Trophoblast cell (in vitro differentiated cells and primary cell): ENCODE measurements around the gene PLCB3.

ENCODE experiments used
- DNase-seq, 2 donors: peaks; one replicate each; pipeline ENCODE4 v3.0.0-alpha.2; 2016
- H2AFZ ChIP-seq: 2 replicates; pipeline ENCODE4 v1.6.1; 2013; ENCODE audit warnings: low read length, moderate library complexity, mild to moderate bottlenecking; ENCODE audit not compliant: insufficient read depth, poor library complexity
- H2AK5ac ChIP-seq: 2 replicates; pipeline ENCODE4 v1.6.1; 2013; ENCODE audit warnings: mild to moderate bottlenecking, low read length
- H2BK120ac ChIP-seq: 2 replicates; pipeline ENCODE4 v1.6.1; 2013; ENCODE audit warnings: low read length, mild to moderate bottlenecking, moderate library complexity; ENCODE audit not compliant: insufficient read depth, poor library complexity
- H2BK12ac ChIP-seq: 2 replicates; pipeline ENCODE4 v1.6.1; 2013; ENCODE audit warnings: mild to moderate bottlenecking, low read length, moderate library complexity
- H2BK5ac ChIP-seq: 2 replicates; pipeline ENCODE4 v1.6.1; 2013; ENCODE audit warnings: low read length, low read depth, moderate library complexity, mild to moderate bottlenecking; ENCODE audit not compliant: poor library complexity
- H3K14ac ChIP-seq: 2 replicates; pipeline ENCODE4 v1.6.1; 2013; ENCODE audit warnings: mild to moderate bottlenecking, low read length
- H3K18ac ChIP-seq: 2 replicates; pipeline ENCODE4 v1.6.1; 2013; ENCODE audit warnings: mild to moderate bottlenecking, low read length
- H3K23ac ChIP-seq: 2 replicates; pipeline ENCODE4 v1.6.1; 2013; ENCODE audit warnings: low read length
- H3K27ac ChIP-seq: 2 replicates; pipeline ENCODE4 v1.5.1; 2013; ENCODE audit warnings: low read depth, mild to moderate bottlenecking, inconsistent platforms, low read length, moderate library complexity
- H3K27me3 ChIP-seq: 2 replicates; pipeline ENCODE4 v1.6.1; 2013; ENCODE audit warnings: inconsistent platforms, mild to moderate bottlenecking, low read length, moderate library complexity; ENCODE audit not compliant: insufficient read depth
- H3K36me3 ChIP-seq, 2 experiments: 1 replicate in 1 of 2; 2 replicates in 1 of 2; pipeline ENCODE4 v1.6.1; 2013; ENCODE audit warnings: low read length in 2 of 2, mild to moderate bottlenecking in 2 of 2, moderate library complexity in 1 of 2; ENCODE audit not compliant: insufficient read depth in 2 of 2, control insufficient read depth in 1 of 2
- H3K4ac ChIP-seq: 2 replicates; pipeline ENCODE4 v1.6.1; 2013; ENCODE audit warnings: low read depth, mild to moderate bottlenecking, low read length, moderate library complexity
- H3K4me1 ChIP-seq, 2 experiments: 1 replicate in 1 of 2; 2 replicates in 1 of 2; pipeline ENCODE4 v1.6.1; 2013; ENCODE audit warnings: low read length in 2 of 2, mild to moderate bottlenecking in 2 of 2, moderate library complexity in 1 of 2; ENCODE audit not compliant: insufficient read depth in 2 of 2, control insufficient read depth in 1 of 2
- H3K4me2 ChIP-seq: 2 replicates; pipeline ENCODE4 v1.6.1; 2013; ENCODE audit warnings: inconsistent platforms, mild to moderate bottlenecking, low read length, moderate library complexity
- H3K4me3 ChIP-seq: 2 replicates; pipeline ENCODE4 v1.5.1; 2013; ENCODE audit warnings: mild to moderate bottlenecking, low read depth, low read length, inconsistent platforms
- H3K79me1 ChIP-seq: one replicate; pipeline ENCODE4 v1.6.1; 2013; ENCODE audit warnings: low read length
- H3K79me2 ChIP-seq: 2 replicates; pipeline ENCODE4 v1.6.1; 2013; ENCODE audit warnings: low read length, mild to moderate bottlenecking; ENCODE audit not compliant: control insufficient read depth, insufficient read depth, poor library complexity
- H3K9ac ChIP-seq: 2 replicates; pipeline ENCODE4 v1.6.1; 2013; ENCODE audit warnings: mild to moderate bottlenecking, low read length
- H3K9me3 ChIP-seq: 2 replicates; pipeline ENCODE4 v1.6.1; 2013; ENCODE audit warnings: low read depth, mild to moderate bottlenecking, control low read depth, inconsistent platforms, low read length; ENCODE audit not compliant: insufficient read depth
- H4K12ac ChIP-seq: 2 replicates; pipeline ENCODE4 v1.6.1; 2013; ENCODE audit warnings: low read depth, mild to moderate bottlenecking, low read length, moderate library complexity
- H4K8ac ChIP-seq: 2 replicates; pipeline ENCODE4 v1.6.1; 2013; ENCODE audit warnings: low read depth, mild to moderate bottlenecking, low read length, moderate library complexity
- H4K91ac ChIP-seq: one replicate; pipeline ENCODE4 v1.6.1; 2013; ENCODE audit warnings: low read depth, mild to moderate bottlenecking, low read length, moderate library complexity
- WGBS: extraction: QIAGEN DNeasy Blood & Tissue Kit; methylation state at CpG from one replicate; pipeline ENCODE4 v1.1.7; 2013; ENCODE audit warnings: missing lambda C conversion rate; ENCODE audit not compliant: insufficient read length, insufficient coverage; ENCODE audit errors: extremely low coverage; 5-methylcytosine and 5-hydroxymethylcytosine counted together

The PLCB3 gene

DNA sequence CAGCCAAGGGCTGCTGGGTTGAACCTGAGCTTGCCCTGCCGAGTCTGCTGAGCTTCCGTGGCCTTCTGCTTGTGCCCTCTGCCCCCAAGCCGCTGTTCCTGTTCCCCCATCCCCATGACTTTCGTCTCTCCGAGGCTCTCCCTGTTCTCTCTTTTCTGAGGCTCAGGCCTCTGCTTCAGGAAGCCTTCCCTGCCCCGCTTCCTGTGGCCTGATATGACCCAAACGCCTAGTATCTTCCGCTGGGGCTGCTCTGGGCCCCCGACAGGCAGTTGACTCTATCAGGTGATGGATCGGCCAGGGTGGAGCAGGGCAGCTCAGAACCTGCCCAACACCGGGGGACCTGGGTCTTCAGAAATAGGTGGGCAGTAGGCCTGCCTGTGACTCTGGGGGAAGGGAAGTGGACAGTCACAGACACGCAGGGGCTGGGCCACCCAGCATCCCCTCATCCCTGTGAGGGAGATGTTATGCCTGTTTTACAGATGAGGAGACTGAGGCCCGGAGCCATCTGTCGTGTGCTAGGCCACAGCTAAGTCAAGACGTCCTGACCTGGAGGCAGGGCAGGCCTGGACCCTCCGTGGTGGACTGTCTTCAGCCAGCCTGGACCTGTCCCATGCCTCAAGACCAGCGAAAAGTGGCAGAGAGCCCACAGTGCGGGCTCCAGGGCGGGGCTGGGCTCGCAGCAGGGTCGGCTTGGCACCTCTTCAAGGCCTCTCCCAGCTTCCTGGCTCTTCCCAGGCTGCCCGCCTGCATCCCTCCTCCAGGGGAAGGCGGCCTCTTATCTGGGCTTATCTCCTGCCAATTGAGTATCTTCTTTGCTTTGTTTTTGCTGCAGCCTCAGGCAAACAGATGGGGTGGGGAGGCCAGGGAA, 16.9 kb downstream of the PLCB3 start:
- H2AK5ac ChIP-seq, result peak overlapping the region; percentile 57
- peak overlapping the region; percentile 10 for H4K8ac ChIP-seq
- no peaks in the 10 kb centered on the region for H3K27me3 ChIP-seq
- no peak overlapping the region for H3K23ac ChIP-seq
- peaks cover 13% of the 10 kb centered on the region for H3K79me2 ChIP-seq
- no CpG with 5 or more reads among the region's 23 CpGs for WGBS
- peak overlapping the region; percentile 97 for H3K27ac ChIP-seq
- H3K4me3 ChIP-seq, result peak overlapping the region; percentile 21
- no peaks in the 10 kb centered on the region for H3K9me3 ChIP-seq
- H3K14ac ChIP-seq, result peak overlapping the region; percentile 96
- H3K4ac ChIP-seq, result no peak overlapping the region
- peak overlapping the region; percentile 96 for H4K91ac ChIP-seq
- H3K79me1 ChIP-seq, result peaks cover 35% of the 10 kb centered on the region
- peak overlapping the region; percentile 15 for H3K18ac ChIP-seq
- H3K9ac ChIP-seq, result no peak overlapping the region
- peak in 1 of 2 donors; percentile 83 for DNase-seq
- peak overlapping the region; percentile 6 for H2AFZ ChIP-seq
- peak overlapping the region; percentile 92 for H3K4me2 ChIP-seq
- H2BK120ac ChIP-seq, result peak overlapping the region; percentile 8
- peaks cover 27 to 32% of the 10 kb centered on the region in 2 experiments for H3K4me1 ChIP-seq
- H3K36me3 ChIP-seq, result peaks cover 42 to 46% of the 10 kb centered on the region in 2 experiments
- peak overlapping the region; percentile 46 for H4K12ac ChIP-seq
- peak overlapping the region; percentile 39 for H2BK12ac ChIP-seq
- H2BK5ac ChIP-seq, result peak overlapping the region; percentile 8

GRCh38 chr11:64268893-64269539, 17.7 kb downstream of the PLCB3 start:
- no peaks in the 10 kb centered on the region for H3K27me3 ChIP-seq
- peak overlapping the region; percentile 96 for H4K91ac ChIP-seq
- H3K4ac ChIP-seq, result peak overlapping the region; percentile 67
- H3K9me3 ChIP-seq, result no peaks in the 10 kb centered on the region
- H3K4me1 ChIP-seq, result peaks cover 20 to 24% of the 10 kb centered on the region in 2 experiments
- DNase-seq, result peak; percentile 64 to 77
- H3K79me1 ChIP-seq, result peaks cover 29% of the 10 kb centered on the region
- peak overlapping the region; percentile 0 for H2BK12ac ChIP-seq
- no peak overlapping the region for H3K23ac ChIP-seq
- peak overlapping the region; percentile 96 for H3K14ac ChIP-seq
- WGBS, result no CpG with 5 or more reads among the region's 34 CpGs
- H2BK120ac ChIP-seq, result peak overlapping the region; percentile 91
- H2AK5ac ChIP-seq, result peak overlapping the region; percentile 55
- peak overlapping the region; percentile 90 for H2BK5ac ChIP-seq
- H4K12ac ChIP-seq, result peak overlapping the region; percentile 89
- peaks cover 34 to 39% of the 10 kb centered on the region in 2 experiments for H3K36me3 ChIP-seq
- peak overlapping the region; percentile 70 for H3K4me3 ChIP-seq
- H3K27ac ChIP-seq, result peak overlapping the region; percentile 97
- H3K9ac ChIP-seq, result peak overlapping the region; percentile 90
- peaks cover 13% of the 10 kb centered on the region for H3K79me2 ChIP-seq
- H4K8ac ChIP-seq, result peak overlapping the region; percentile 92
- peak overlapping the region; percentile 85 for H3K18ac ChIP-seq
- peak overlapping the region; percentile 64 for H2AFZ ChIP-seq
- peak overlapping the region; percentile 92 for H3K4me2 ChIP-seq

DNA sequence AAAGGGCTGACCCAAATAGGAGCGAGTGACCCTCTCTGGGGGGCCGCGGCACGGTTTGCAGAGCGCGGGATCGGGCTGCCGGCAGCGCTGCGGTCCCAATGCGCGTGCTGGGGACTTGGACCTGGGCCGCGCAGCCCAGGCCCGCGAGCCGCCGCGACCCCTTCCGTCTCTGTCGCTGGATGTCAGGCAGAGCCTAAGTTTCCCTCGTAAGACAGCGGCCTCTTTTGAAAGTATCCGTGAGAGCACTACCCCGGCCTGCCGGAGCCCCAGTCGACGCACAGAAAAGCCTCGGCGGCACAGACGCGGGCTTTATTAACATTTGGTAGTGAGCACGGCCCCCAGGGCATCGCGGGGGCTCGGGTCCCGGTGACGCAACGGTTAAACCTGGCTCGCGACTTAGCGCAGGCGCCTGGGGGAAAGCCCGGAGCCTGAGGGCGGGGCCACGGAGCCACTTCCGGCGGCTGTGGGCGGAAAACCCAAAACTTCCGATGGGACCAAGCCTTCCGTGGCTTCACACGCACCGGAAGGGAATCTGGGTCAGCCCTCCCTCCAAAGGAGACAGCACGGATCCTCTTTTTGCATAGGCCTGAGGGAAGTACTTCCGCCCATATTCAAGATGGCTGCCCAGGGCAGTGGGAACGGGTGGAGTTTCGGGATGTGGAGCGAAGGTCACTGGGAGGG, 18.4 kb downstream of the PLCB3 start:
- H3K18ac ChIP-seq, result peak overlapping the region; percentile 85
- peak overlapping the region; percentile 96 for H3K14ac ChIP-seq
- H4K8ac ChIP-seq, result peak overlapping the region; percentile 99
- peak overlapping the region; percentile 64 for H2AFZ ChIP-seq
- H2BK5ac ChIP-seq, result peak overlapping the region; percentile 98
- WGBS, result no CpG with 5 or more reads among the region's 58 CpGs
- H3K9ac ChIP-seq, result peak overlapping the region; percentile 96
- H2AK5ac ChIP-seq, result peak overlapping the region; percentile 55
- H3K27me3 ChIP-seq, result no peaks in the 10 kb centered on the region
- peak overlapping the region; percentile 92 for H3K4me2 ChIP-seq
- H3K23ac ChIP-seq, result no peak overlapping the region
- peaks cover 13% of the 10 kb centered on the region for H3K79me2 ChIP-seq
- peak overlapping the region; percentile 99 for H4K12ac ChIP-seq
- peak overlapping the region; percentile 99 for H3K27ac ChIP-seq
- H2BK120ac ChIP-seq, result peak overlapping the region; percentile 91
- peaks cover 14 to 18% of the 10 kb centered on the region in 2 experiments for H3K4me1 ChIP-seq
- H3K4me3 ChIP-seq, result peak overlapping the region; percentile 80
- peak overlapping the region; percentile 99 for H4K91ac ChIP-seq
- H3K9me3 ChIP-seq, result no peaks in the 10 kb centered on the region
- peak; percentile 99 to 100 for DNase-seq
- peaks cover 28% of the 10 kb centered on the region for H3K79me1 ChIP-seq
- peaks cover 31 to 33% of the 10 kb centered on the region in 2 experiments for H3K36me3 ChIP-seq
- peak overlapping the region; percentile 67 for H3K4ac ChIP-seq
- no peak overlapping the region for H2BK12ac ChIP-seq
